OCI-LY1 (cell line): Measurements from ENCODE around the gene GNAL.
A peak's percentile ranks its signal among the peaks of the same experiment; 100 is the strongest.
"Not testable (repeated sequence)": the region's sequence is repeated elsewhere in the genome, so short reads cannot be mapped to it uniquely, and the experiment has no call there.

Source experiments
- H2AFZ ChIP-seq: fragments of 200-600 bp; sonication (generic), shearing (Covaris generic); 2 replicates; pipeline ENCODE4 v1.6.0; 2014; ENCODE audit warnings: antibody characterized with exemption, mild to moderate bottlenecking, low read length
- H3F3A ChIP-seq: fragments of 200-600 bp; sonication (generic), shearing (Covaris generic); 2 replicates; pipeline ENCODE4 v1.6.0; 2014; ENCODE audit warnings: mild to moderate bottlenecking, antibody characterized with exemption, low read length, moderate library complexity; ENCODE audit not compliant: insufficient read depth
- H3K27ac ChIP-seq: fragments of 200-600 bp; sonication (generic); 2 replicates; pipeline ENCODE4 v1.5.1; 2014; ENCODE audit warnings: low read length, mixed run types, mild to moderate bottlenecking, low read depth; ENCODE audit not compliant: poor library complexity, severe bottlenecking
- H3K27me3 ChIP-seq: fragments of 200-600 bp; sonication (generic); 2 replicates; pipeline ENCODE4 v1.6.0; 2014; ENCODE audit warnings: antibody characterized with exemption, mild to moderate bottlenecking, low read length, moderate library complexity; ENCODE audit not compliant: insufficient read depth
- H3K36me3 ChIP-seq: fragments of 200-600 bp; sonication (generic); 2 replicates; pipeline ENCODE4 v1.6.1; 2014; ENCODE audit warnings: mild to moderate bottlenecking, antibody characterized with exemption, low read length, moderate library complexity, mixed read lengths; ENCODE audit not compliant: insufficient read depth
- H3K4me1 ChIP-seq: fragments of 200-600 bp; sonication (generic); 2 replicates; pipeline ENCODE4 v1.5.1; 2014; ENCODE audit warnings: mild to moderate bottlenecking, low read length, moderate library complexity; ENCODE audit not compliant: insufficient read depth, severe bottlenecking
- H3K4me2 ChIP-seq: fragments of 200-600 bp; sonication (generic), shearing (Covaris generic); 2 replicates; pipeline ENCODE4 v1.6.1; 2014; ENCODE audit warnings: low read length
- H3K4me3 ChIP-seq: fragments of 200-600 bp; sonication (generic); 2 replicates; pipeline ENCODE4 v1.5.1; 2014; ENCODE audit warnings: low read length, low read depth, mild to moderate bottlenecking, mixed read lengths; ENCODE audit not compliant: poor library complexity, severe bottlenecking
- H3K79me2 ChIP-seq: fragments of 200-600 bp; shearing (Covaris generic); 2 replicates; pipeline ENCODE4 v1.6.1; 2016; ENCODE audit warnings: mixed run types, low read length, mixed read lengths; ENCODE audit not compliant: insufficient read depth
- H3K9ac ChIP-seq: fragments of 200-600 bp; sonication (generic), shearing (Covaris generic); 2 replicates; pipeline ENCODE4 v1.6.1; 2014; ENCODE audit warnings: mild to moderate bottlenecking, low read length, mixed read lengths
- H3K9me2 ChIP-seq: fragments of 200-600 bp; sonication (generic), shearing (Covaris generic); 2 replicates; pipeline ENCODE4 v1.6.1; 2014; ENCODE audit warnings: low read depth, mild to moderate bottlenecking, low read length, mixed read lengths
- H3K9me3 ChIP-seq: fragments of 200-600 bp; shearing (Covaris generic); 2 replicates; pipeline ENCODE4 v1.6.1; 2014; ENCODE audit warnings: low read length, mixed read lengths
- H4K20me1 ChIP-seq: fragments of 200-600 bp; sonication (generic), shearing (Covaris generic); 2 replicates; pipeline ENCODE4 v1.6.0; 2016; ENCODE audit warnings: mild to moderate bottlenecking, low read length; ENCODE audit not compliant: insufficient read depth
- CTCF ChIP-seq: fragments of 200-600 bp; sonication (generic), shearing (Covaris generic); IDR thresholded peaks from 2 replicates; pipeline ENCODE4 v1.5.1; 2017; ENCODE audit warnings: mild to moderate bottlenecking, antibody characterized with exemption, low read length, moderate library complexity, mixed read lengths
- EZH2 ChIP-seq: fragments of 200-600 bp; sonication (generic), shearing (Covaris generic); IDR thresholded peaks from 2 replicates; pipeline ENCODE4 v1.8.0; 2017; ENCODE audit warnings: borderline replicate concordance, mixed run types, mild to moderate bottlenecking, antibody characterized with exemption, low read length, moderate library complexity, mixed read lengths

GNAL gene

GRCh38 chr18:11908182-11909060 is 219.4 kb downstream of the GNAL start, which contains the start of gene MPPE1:
Gene MPPE1, minus strand, starts transcription at chr18:11908317. Its CDS starts 11,053 bp downstream, at chr18:11897264.
- Histone ChIP-seq H3K4me3 (peak within 1 kb of the TSS; percentile 78), H3K9me3 (no peaks in the 10 kb centered on the region), H3F3A (no peaks in the 10 kb centered on the region), H3K9me2 (no peaks in the 10 kb centered on the region), H3K36me3 (peaks cover 13% of the 10 kb centered on the region; the same call in 1 of the 2 replicates), H3K27ac (peak within 1 kb of the TSS; percentile 54), H3K79me2 (no peaks in the 10 kb centered on the region), H4K20me1 (no peaks in the 10 kb centered on the region), H2AFZ (peak within 1 kb of the TSS; percentile 49; the same call in 1 of the 2 replicates), H3K27me3 (no peaks in the 10 kb centered on the region), H3K4me1 (peaks cover 16% of the 10 kb centered on the region), H3K9ac (peak within 1 kb of the TSS; percentile 85), H3K4me2 (peak within 1 kb of the TSS; percentile 71)
- TF ChIP-seq EZH2 (no peak), CTCF (no peak)

- Histone ChIP-seq H3K36me3 (peaks cover 13% of the 10 kb centered on the region; the same call in 1 of the 2 replicates), H3K9ac (peak overlapping the region; percentile 85), H3F3A (no peaks in the 10 kb centered on the region), H2AFZ (no peak overlapping the region), H3K9me2 (no peaks in the 10 kb centered on the region), H3K27me3 (no peaks in the 10 kb centered on the region), H3K4me2 (peak overlapping the region; percentile 71), H3K4me3 (peak overlapping the region; percentile 78), H3K9me3 (no peaks in the 10 kb centered on the region), H3K4me1 (peaks cover 16% of the 10 kb centered on the region), H3K27ac (no peak overlapping the region), H3K79me2 (no peaks in the 10 kb centered on the region), H4K20me1 (no peaks in the 10 kb centered on the region)
- TF ChIP-seq EZH2 (no peak), CTCF (no peak)
These were observed 220.0 kb downstream of the GNAL start for GRCh38 chr18:11909061-11909455.

- H3K79me2 ChIP-seq, result no peaks in the 10 kb centered on the region
- peaks cover 16% of the 10 kb centered on the region for H3K4me1 ChIP-seq
- H3K36me3 ChIP-seq, result peaks cover 13% of the 10 kb centered on the region; the same call in 1 of the 2 replicates
- no peak overlapping the region for H2AFZ ChIP-seq
- no peaks in the 10 kb centered on the region for H4K20me1 ChIP-seq
- no peak overlapping the region for H3K4me3 ChIP-seq
- H3K9me3 ChIP-seq, result no peaks in the 10 kb centered on the region
- TF ChIP-seq EZH2, result no peak
- no peak for TF ChIP-seq CTCF
- no peak overlapping the region for H3K27ac ChIP-seq
- peak overlapping the region; percentile 71; the same call in 1 of the 2 replicates for H3K4me2 ChIP-seq
- no peak overlapping the region; the same call in 1 of the 2 replicates for H3K9ac ChIP-seq
- H3F3A ChIP-seq, result no peaks in the 10 kb centered on the region
- no peaks in the 10 kb centered on the region for H3K9me2 ChIP-seq
- no peaks in the 10 kb centered on the region for H3K27me3 ChIP-seq
These were observed 220.5 kb downstream of the GNAL start for GRCh38 chr18:11909591-11910026.

- not testable (repeated sequence) for H4K20me1 ChIP-seq, H3K27ac ChIP-seq
These were observed 227.8 kb downstream of the GNAL start for GRCh38 chr18:11916880-11917279.

GRCh38 chr18:11919522-11919921 is 230.5 kb downstream of the GNAL start:
- H2AFZ ChIP-seq, H3K27ac ChIP-seq, H3K9me2 ChIP-seq, H3K4me2 ChIP-seq, H4K20me1 ChIP-seq, H3F3A ChIP-seq, H3K9me3 ChIP-seq, H3K9ac ChIP-seq, H3K79me2 ChIP-seq, H3K27me3 ChIP-seq, H3K36me3 ChIP-seq, H3K4me3 ChIP-seq: not testable (repeated sequence)
- H3K4me1 ChIP-seq, result peaks cover 14% of the 10 kb centered on the region

More at GRCh38 chr18:11916880-11917279, 227.8 kb downstream of the GNAL start:
- H3K9me2 ChIP-seq, H3K9ac ChIP-seq, H3K4me3 ChIP-seq, H3K4me2 ChIP-seq, H3K79me2 ChIP-seq, H3K27me3 ChIP-seq, H2AFZ ChIP-seq, H3K9me3 ChIP-seq, H3K36me3 ChIP-seq, H3F3A ChIP-seq: not testable (repeated sequence)
- peaks cover 12% of the 10 kb centered on the region for H3K4me1 ChIP-seq
